HepG2 (cell line): ENCODE results near the gene LXN. TPM values are rescaled to one million over a fixed set of nuclear protein-coding genes. Genes with fewer than 3 reads are reported as not detected.

Experiments
- ARHGAP35 ChIP-seq: sonication (generic); formaldehyde crosslinking; IDR thresholded peaks from 2 replicates; pipeline ENCODE4 v1.9.0; 2022; ENCODE audit warnings: mild to moderate bottlenecking, inconsistent platforms, moderate library complexity, missing genetic modification reagents, borderline replicate concordance
- CEBPB ChIP-seq: IDR thresholded peaks from 2 replicates; pipeline ENCODE4 v1.6.1; 2011; ENCODE audit warnings: low read depth, low read length, improper control_type of control experiment, borderline replicate concordance
- DNMT1 ChIP-seq: sonication (generic); formaldehyde crosslinking; IDR thresholded peaks from 2 replicates; pipeline ENCODE4 v1.5.1; 2020; ENCODE audit warnings: mild to moderate bottlenecking, missing genetic modification reagents
- ERF ChIP-seq: IDR thresholded peaks from 2 replicates; pipeline ENCODE4 v1.6.1; 2018; ENCODE audit warnings: missing biosample characterization, missing genetic modification reagents
- FLYWCH1 ChIP-seq: sonication (generic); formaldehyde crosslinking; IDR thresholded peaks from 2 replicates; pipeline ENCODE4 v1.8.1; 2023; ENCODE audit warnings: mild to moderate bottlenecking, missing genetic modification reagents
- HNRNPUL1 ChIP-seq: fragments of 200-400 bp; formaldehyde crosslinking; IDR thresholded peaks from 2 replicates; pipeline ENCODE4 v1.6.1; 2017; ENCODE audit warnings: low read depth, mild to moderate bottlenecking, low read length, moderate library complexity
- ISL2 ChIP-seq: sonication (generic); formaldehyde crosslinking; IDR thresholded peaks from 2 replicates; pipeline ENCODE4 v1.5.0; 2020; ENCODE audit warnings: missing genetic modification reagents
- RFXAP ChIP-seq: sonication (generic); formaldehyde crosslinking; IDR thresholded peaks from 2 replicates; pipeline ENCODE4 v1.4.0; 2020; ENCODE audit warnings: missing genetic modification reagents, borderline replicate concordance
- SALL2 ChIP-seq: sonication (generic); formaldehyde crosslinking; IDR thresholded peaks from 2 replicates; pipeline ENCODE4 v1.8.1; 2023; ENCODE audit warnings: mild to moderate bottlenecking, missing genetic modification reagents, inconsistent platforms
- TBP ChIP-seq: sonication (generic); formaldehyde crosslinking; IDR thresholded peaks from 2 replicates; pipeline ENCODE4 v1.5.0; 2020; ENCODE audit warnings: missing genetic modification reagents
- TCF7 ChIP-seq: sonication (generic); IDR thresholded peaks from 2 replicates; pipeline ENCODE4 v1.6.1; 2016; ENCODE audit warnings: antibody characterized with exemption, low read depth
- ZC3H4 ChIP-seq: sonication (generic); formaldehyde crosslinking; IDR thresholded peaks from 2 replicates; pipeline ENCODE4 v1.4.0; 2020; ENCODE audit warnings: missing genetic modification reagents, borderline replicate concordance
- ZFP82 ChIP-seq: sonication (generic); formaldehyde crosslinking; IDR thresholded peaks from 2 replicates; pipeline ENCODE4 v1.5.1; 2020; ENCODE audit warnings: mild to moderate bottlenecking, missing genetic modification reagents, borderline replicate concordance
- ZFP91 ChIP-seq: sonication (generic); formaldehyde crosslinking; IDR thresholded peaks from 2 replicates; pipeline ENCODE4 v1.9.0; 2022; ENCODE audit warnings: missing genetic modification reagents, mild to moderate bottlenecking, borderline replicate concordance
- ZNF10 ChIP-seq: sonication (generic); formaldehyde crosslinking; IDR thresholded peaks from 2 replicates; pipeline ENCODE4 v1.4.0; 2020; ENCODE audit warnings: mild to moderate bottlenecking, low read depth, missing genetic modification reagents, borderline replicate concordance
- ZNF256 ChIP-seq: sonication (generic); formaldehyde crosslinking; conservative IDR thresholded peaks from 2 replicates; pipeline ENCODE4 v1.4.0; 2020; ENCODE audit warnings: missing genetic modification reagents
- ZNF263 ChIP-seq: sonication (generic); formaldehyde crosslinking; IDR thresholded peaks from 2 replicates; pipeline ENCODE4 v1.4.0; 2020; ENCODE audit warnings: missing genetic modification reagents
- ZNF510 ChIP-seq: sonication (generic); formaldehyde crosslinking; IDR thresholded peaks from 2 replicates; pipeline ENCODE4 v1.4.0; 2020; ENCODE audit warnings: low read depth, mild to moderate bottlenecking, missing genetic modification reagents
- ZNF549 ChIP-seq: sonication (generic); formaldehyde crosslinking; IDR thresholded peaks from 2 replicates; pipeline ENCODE4 v1.5.0; 2020; ENCODE audit warnings: missing genetic modification reagents
- ZNF558 ChIP-seq: sonication (generic); formaldehyde crosslinking; IDR thresholded peaks from 2 replicates; pipeline ENCODE4 v1.9.0; 2022; ENCODE audit warnings: mild to moderate bottlenecking, missing genetic modification reagents, borderline replicate concordance
- ZNF720 ChIP-seq: sonication (generic); formaldehyde crosslinking; IDR thresholded peaks from 2 replicates; pipeline ENCODE4 v1.4.0; 2020; ENCODE audit warnings: missing genetic modification reagents
- ZNF761 ChIP-seq: sonication (generic); formaldehyde crosslinking; conservative IDR thresholded peaks from 2 replicates; pipeline ENCODE4 v1.4.0; 2020; ENCODE audit warnings: mild to moderate bottlenecking, missing genetic modification reagents
- polyA plus RNA-seq, 8 experiments: library from polyadenylated mRNA; depleted of rRNA in 3 of 8; stranded (reverse) in 7 of 8; unstranded in 1 of 8; fragments of >200 nt; fragmentation: Illumina TruSeq in 4 of 8; extraction: Trizol in 4 of 8; gene quantifications; 2 replicates each; pipeline versions ENCODE4 v1.2.1 to v1.2.3, GENCODE V29; 2011 to 2016; ENCODE audit warnings: low read depth in 4 of 8, missing spikeins in 1 of 8, mixed read lengths in 1 of 8; ENCODE audit not compliant: insufficient read depth in 1 of 8
- total RNA-seq, 5 experiments: library from RNA; depleted of rRNA; stranded (reverse); fragments of >200 nt; fragmentation: Illumina TruSeq; extraction: Trizol; gene quantifications; 2 replicates each; pipeline ENCODE4 v1.2.3, GENCODE V29; 2016; ENCODE audit warnings: low read depth in 1 of 5
- TF ChIP-seq, protein P1 (sequence below): sonication (generic); formaldehyde crosslinking; IDR thresholded peaks from 2 replicates; pipeline ENCODE4 v1.5.0; 2020; ENCODE audit warnings: mild to moderate bottlenecking, missing genetic modification reagents
- TF ChIP-seq, protein P2 (sequence below), 2 experiments: fragments of 450-650 bp in 1 of 2; sonication (generic) in 1 of 2; formaldehyde crosslinking; IDR thresholded peaks; 2 replicates each; pipeline versions ENCODE4 v1.5.0 to v1.8.0; 2020 to 2022; ENCODE audit warnings: mild to moderate bottlenecking in 1 of 2, missing genetic modification reagents in 1 of 2
- TF ChIP-seq, protein P3 (sequence below): sonication (generic); formaldehyde crosslinking; IDR thresholded peaks from 2 replicates; pipeline ENCODE4 v1.4.0; 2020; ENCODE audit warnings: mild to moderate bottlenecking, low read depth, missing genetic modification reagents

Gene LXN
- total and polyA plus RNA-seq, 2 of the 13 experiments (the other 11 are each of a cell fraction or from before 2014, with no cell fraction given), result not detected

DNA sequence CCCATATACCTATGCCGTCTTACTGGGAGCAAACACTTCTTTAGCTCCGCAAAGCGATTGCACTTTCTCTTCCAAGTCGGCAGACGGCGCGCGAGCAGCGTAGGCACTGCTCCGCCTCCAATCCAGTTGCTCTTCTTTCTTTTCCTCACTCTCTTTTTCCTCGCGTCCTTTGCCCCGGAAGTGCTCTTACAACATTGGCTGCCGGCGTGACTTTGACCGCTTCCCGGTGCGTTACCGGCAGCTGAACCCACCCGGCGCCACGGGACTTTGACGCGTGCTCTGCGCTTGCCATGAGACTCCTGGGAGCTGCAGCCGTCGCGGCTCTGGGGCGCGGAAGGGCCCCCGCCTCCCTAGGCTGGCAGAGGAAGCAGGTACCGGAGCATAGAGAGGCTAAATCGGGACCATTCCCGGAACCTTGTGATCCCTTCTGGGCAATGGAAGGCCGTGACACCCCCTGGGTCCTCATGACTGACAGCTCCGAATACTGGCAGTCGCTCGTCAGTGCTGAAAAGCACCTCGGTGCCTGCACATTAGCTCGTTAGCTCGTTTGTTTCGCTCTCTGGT is 28.0 kb downstream of the LXN start, which contains the start of gene GFM1 (continued):
- TF ChIP-seq, protein P1, sequence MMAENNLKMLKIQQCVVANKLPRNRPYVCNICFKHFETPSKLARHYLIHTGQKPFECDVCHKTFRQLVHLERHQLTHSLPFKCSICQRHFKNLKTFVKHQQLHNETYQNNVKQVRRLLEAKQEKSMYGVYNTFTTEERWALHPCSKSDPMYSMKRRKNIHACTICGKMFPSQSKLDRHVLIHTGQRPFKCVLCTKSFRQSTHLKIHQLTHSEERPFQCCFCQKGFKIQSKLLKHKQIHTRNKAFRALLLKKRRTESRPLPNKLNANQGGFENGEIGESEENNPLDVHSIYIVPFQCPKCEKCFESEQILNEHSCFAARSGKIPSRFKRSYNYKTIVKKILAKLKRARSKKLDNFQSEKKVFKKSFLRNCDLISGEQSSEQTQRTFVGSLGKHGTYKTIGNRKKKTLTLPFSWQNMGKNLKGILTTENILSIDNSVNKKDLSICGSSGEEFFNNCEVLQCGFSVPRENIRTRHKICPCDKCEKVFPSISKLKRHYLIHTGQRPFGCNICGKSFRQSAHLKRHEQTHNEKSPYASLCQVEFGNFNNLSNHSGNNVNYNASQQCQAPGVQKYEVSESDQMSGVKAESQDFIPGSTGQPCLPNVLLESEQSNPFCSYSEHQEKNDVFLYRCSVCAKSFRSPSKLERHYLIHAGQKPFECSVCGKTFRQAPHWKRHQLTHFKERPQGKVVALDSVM (CRISPR knock-in tag), result peak; percentile 52; the same call in 1 of the 2 replicates
- TF ChIP-seq ZFP91 (CRISPR knock-in tag) (peak; percentile 94), TCF7 (no peak), ZNF720 (CRISPR knock-in tag) (no peak), ZFP82 (CRISPR knock-in tag) (peak; percentile 34; the same call in 1 of the 2 replicates), ERF (CRISPR knock-in tag) (peak; percentile 87), ARHGAP35 (peak; percentile 77; the same call in 1 of the 2 replicates), ZC3H4 (CRISPR knock-in tag) (no peak), FLYWCH1 (CRISPR knock-in tag) (no peak), ZNF510 (no peak), CEBPB (peak; percentile 24; the same call in 1 of the 2 replicates), ISL2 (CRISPR knock-in tag) (peak; percentile 75), ZNF549 (no peak), ZNF256 (no peak), RFXAP (CRISPR knock-in tag) (peak; percentile 83; the same call in 1 of the 2 replicates), DNMT1 (CRISPR knock-in tag) (no peak), ZNF10 (no peak), TBP (CRISPR knock-in tag) (no peak), ZNF263 (CRISPR knock-in tag) (peak; percentile 39; the same call in 1 of the 2 replicates), SALL2 (peak; percentile 88), ZNF761 (CRISPR knock-in tag) (no peak), HNRNPUL1 (no peak), ZNF558 (CRISPR knock-in tag) (no peak)
- TF ChIP-seq, protein P2, sequence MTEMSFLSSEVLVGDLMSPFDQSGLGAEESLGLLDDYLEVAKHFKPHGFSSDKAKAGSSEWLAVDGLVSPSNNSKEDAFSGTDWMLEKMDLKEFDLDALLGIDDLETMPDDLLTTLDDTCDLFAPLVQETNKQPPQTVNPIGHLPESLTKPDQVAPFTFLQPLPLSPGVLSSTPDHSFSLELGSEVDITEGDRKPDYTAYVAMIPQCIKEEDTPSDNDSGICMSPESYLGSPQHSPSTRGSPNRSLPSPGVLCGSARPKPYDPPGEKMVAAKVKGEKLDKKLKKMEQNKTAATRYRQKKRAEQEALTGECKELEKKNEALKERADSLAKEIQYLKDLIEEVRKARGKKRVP (CRISPR knock-in tag; IDR thresholded peaks at IDR 0.05), result peak in 1 of 2 experiments; percentile 77; a peak in 1 of 4 replicates
- TF ChIP-seq, protein P3, sequence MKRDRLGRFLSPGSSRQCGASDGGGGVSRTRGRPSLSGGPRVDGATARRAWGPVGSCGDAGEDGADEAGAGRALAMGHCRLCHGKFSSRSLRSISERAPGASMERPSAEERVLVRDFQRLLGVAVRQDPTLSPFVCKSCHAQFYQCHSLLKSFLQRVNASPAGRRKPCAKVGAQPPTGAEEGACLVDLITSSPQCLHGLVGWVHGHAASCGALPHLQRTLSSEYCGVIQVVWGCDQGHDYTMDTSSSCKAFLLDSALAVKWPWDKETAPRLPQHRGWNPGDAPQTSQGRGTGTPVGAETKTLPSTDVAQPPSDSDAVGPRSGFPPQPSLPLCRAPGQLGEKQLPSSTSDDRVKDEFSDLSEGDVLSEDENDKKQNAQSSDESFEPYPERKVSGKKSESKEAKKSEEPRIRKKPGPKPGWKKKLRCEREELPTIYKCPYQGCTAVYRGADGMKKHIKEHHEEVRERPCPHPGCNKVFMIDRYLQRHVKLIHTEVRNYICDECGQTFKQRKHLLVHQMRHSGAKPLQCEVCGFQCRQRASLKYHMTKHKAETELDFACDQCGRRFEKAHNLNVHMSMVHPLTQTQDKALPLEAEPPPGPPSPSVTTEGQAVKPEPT (CRISPR knock-in tag), result no peak
